Colon (tissue), 2 donors: ENCODE results near the gene ZNF850.
"Not testable (repeated sequence)": the region's sequence is repeated elsewhere in the genome, so short reads cannot be mapped to it uniquely, and the experiment has no call there.

ENCODE experiments used
- FAIRE-seq: peaks from 2 replicates; lab custom pipeline; 2012; peaks lifted over from hg19 to GRCh38; lab: Jason Lieb, UNC
- donor health status: control.
- donor health status: control.

Gene ZNF850

DNA sequence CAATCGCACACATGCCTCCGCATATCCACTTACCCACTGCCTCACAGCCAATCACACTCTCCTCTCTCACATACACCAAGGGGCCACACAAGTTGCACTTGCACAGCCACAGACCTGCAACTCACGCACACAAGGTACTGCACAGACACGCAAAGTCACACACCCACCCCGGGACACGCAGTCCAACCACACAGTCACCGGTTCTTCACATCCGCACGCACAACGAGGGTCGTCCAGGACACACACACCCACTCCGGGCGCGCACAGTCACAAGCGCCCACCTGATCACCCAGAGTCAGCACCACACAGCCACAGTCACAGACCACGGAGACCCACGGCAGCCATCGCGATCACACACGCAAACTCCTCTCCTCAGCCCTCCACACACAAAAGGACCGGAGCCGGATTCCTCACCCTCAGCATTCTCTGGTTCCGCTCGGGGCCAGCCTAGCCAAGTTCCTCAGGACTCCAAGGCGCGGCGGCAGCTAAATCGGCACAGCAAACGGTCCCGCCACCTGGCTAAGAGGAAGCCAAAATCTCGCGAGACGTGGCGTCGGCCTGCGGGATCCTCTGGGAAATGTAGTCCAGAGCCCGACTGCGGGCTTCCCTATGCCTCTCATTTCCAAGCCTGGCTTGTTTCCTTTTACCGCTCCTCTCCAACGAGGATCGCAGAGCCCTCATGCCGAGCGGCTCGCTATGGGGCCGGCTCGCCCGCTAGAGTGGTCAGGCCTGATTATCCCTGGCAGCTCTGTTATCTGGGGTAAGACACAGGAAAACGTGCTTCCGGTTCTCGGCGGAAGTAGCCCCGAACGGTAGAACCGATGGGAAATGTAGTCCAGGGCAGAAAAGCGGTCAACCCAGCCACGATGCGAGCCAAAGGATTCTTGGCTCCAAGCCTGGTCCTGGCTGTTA, at the start of gene ZNF850:
Gene ZNF850 (minus strand): TSS at position 497 of the 912 bp plus-strand sequence. CDS start 10,201 bp downstream, outside the sequence.
- no peak for FAIRE-seq

DNA sequence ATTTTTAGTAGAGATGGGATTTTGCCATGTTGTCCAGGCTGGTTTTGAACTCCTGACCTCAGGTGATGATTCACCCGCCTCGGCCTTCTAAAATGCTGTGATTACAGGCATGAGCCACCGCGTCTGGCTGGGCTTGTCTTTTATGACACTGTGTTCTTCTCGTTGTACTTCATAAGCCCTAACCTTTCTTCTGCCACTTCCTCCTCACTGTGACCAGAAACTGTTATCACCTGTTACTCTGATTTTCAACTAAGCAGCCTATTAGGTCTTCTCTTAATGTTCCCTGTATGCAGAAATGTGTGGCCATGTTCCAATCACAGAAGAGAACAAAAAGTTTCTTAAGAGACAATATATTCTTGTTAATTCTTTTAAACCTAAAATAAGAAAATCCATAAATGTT, 49.2 kb upstream of the ZNF850 start:
- no peak for FAIRE-seq

DNA sequence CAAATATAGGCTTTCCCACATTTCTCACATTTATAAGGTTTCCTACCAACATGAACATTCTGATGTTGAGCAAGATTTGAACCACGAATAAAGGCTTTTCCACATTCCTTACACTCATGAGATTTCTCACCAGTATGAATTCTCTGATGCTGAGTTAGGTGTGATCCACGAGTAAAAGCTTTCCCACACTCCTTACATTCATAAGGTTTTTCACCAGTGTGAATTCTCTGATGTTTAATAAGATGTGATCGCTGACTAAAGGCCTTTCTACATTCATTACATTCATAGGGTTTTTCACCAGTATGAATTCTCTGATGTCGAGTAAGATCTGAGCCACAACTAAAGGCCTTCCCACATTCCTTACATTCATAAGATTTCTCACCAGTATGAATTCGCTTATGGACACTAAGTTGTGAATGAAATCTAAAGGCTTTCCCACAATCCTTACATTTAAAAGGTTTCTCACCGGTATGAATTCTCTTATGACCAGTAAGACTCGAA, 46.6 kb upstream of the ZNF850 start:
- no peak for FAIRE-seq

DNA sequence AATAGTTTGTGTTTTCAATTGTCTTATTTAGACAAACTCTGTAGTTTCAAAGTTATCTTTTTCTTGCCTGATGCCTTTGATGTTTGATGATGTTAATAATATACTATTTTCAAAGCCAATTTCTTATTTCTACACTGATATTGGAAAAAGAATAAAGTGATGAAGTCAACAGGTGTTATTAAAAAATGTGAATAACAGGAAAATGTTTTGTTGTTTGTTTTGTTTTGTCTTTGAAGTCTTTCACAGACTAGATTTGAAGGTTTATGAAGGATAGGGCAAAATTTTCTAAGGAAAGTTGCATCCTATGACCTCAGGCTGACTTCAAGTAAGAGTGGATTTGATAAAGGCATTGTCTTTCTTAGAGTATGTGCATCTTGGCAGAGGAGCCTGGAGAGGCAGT, 34.4 kb upstream of the ZNF850 start:
- FAIRE-seq = peak; percentile 43

DNA sequence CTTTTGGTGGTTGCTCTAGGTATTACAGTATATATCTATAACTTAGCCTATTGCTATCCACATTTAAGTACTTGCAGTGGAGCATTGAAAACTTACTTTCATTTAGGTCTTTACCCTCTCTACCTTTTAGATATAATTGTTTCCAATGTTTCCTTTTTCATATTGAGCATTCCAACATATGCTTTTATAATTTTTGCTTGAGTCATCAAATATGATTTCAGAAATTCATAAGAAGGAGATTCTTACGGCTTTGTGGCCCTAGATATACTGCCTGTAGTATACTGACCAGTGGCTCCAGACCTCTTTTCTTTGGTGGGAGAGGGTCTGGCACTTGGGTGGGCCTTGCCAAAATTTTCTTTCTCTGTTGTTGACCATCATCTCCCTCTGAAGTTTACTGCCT, 32.8 kb upstream of the ZNF850 start:
- no peak for FAIRE-seq

DNA sequence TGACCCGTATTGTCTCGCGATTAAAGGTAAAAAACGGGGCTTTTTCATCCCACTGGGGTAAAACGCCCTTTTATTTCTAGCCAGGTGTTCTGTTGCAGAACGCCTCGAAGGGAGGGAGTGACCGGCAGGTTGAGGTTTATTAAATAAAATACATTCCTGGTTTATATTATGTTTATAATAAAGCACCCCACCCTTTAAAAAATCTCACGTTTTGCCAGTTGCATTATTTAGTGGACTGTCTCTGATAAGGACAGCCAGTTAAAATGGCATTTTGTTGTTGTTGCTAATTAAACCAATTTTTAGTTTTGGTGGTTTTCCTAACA, 25.1 kb upstream of the ZNF850 start:
- no peak for FAIRE-seq

DNA sequence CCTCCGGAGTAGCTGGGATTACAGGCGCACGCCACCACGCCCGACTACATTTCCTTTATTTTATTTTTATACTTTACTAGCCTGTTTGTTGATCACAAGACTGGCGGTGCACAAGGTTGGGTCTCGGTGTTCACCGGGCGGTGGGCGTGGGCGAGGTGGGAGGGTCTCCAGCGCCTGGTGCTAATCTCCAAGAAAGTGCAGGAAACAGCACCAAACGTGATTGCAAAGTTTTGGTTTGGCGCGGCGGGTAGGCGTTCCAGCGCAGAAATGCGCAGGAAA, 24.0 kb upstream of the ZNF850 start:
- no peak for FAIRE-seq

DNA sequence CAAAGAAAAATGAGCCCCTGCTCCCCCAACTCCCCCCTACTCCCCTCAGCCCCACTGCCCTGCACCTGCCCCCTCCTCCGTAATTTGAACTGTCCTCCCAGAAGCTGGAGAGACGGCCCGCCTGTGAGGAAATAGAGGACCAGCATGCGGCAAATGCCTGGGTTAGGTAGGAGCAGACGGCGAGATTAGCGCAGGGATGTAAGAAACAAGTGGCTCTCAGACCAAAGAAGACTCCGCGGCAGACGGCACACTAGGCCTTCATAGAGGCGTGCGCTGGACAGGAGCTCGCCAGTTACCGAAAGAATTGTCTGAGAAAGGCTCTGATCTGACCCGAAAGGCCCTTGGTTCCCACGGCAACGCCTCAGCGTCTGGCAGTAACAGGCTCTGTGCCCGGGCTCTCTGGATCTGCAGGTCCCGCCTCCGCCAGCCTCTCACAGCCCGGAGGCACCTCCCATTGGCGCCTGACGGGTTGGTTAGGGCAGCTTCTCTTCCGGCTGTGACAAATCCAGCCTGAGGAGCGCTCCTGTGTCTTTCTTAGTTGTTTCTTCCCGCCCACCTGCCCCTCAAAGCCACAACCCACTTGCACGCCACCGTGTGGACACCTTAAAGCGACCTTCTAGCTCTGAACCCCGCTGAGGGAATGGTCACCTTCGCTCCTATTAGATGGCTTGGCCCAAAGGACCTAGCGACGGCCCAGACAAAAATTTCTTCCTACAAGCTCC, 19.0 kb upstream of the ZNF850 start:
- FAIRE-seq = not testable (repeated sequence)

DNA sequence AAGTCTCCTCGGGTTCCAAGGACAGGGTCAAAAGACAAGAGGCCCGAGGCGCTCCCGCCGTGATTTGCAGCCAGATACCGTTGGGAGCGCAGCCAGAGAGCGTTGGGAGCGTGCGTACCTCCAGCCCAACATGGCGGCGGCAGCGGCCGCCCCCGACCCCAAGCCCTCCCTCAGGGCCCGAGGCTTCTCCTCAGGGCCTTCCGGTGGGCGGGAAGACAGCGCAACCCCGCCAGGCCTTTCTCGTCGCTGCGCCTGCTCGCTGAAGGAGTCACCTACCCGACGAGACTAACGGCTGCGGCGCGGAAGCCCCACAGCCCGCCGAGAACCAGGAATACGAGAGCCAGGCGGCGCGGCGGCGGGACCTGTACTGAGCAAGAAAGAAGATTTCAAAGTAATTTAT, 3.2 kb upstream of the ZNF850 start:
- no peak for FAIRE-seq

DNA sequence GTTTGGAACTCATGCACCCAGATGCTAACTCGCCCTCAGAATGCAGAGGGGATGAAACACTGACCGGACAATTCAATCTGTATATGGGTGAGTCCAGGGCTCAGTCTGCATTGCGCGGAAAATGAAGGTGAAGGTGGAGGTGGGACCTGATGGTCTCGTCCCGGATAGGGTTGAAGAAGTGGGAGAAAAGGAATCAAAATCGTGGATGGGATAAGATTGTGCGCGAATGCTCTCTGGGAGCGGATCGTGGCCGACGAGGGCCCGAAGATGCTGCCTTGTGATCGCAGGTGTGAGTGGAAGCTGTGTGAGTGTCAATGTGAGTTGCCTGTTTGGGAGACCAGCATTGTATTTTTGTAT, 594 bp upstream of the ZNF850 start:
- no peak for FAIRE-seq

DNA sequence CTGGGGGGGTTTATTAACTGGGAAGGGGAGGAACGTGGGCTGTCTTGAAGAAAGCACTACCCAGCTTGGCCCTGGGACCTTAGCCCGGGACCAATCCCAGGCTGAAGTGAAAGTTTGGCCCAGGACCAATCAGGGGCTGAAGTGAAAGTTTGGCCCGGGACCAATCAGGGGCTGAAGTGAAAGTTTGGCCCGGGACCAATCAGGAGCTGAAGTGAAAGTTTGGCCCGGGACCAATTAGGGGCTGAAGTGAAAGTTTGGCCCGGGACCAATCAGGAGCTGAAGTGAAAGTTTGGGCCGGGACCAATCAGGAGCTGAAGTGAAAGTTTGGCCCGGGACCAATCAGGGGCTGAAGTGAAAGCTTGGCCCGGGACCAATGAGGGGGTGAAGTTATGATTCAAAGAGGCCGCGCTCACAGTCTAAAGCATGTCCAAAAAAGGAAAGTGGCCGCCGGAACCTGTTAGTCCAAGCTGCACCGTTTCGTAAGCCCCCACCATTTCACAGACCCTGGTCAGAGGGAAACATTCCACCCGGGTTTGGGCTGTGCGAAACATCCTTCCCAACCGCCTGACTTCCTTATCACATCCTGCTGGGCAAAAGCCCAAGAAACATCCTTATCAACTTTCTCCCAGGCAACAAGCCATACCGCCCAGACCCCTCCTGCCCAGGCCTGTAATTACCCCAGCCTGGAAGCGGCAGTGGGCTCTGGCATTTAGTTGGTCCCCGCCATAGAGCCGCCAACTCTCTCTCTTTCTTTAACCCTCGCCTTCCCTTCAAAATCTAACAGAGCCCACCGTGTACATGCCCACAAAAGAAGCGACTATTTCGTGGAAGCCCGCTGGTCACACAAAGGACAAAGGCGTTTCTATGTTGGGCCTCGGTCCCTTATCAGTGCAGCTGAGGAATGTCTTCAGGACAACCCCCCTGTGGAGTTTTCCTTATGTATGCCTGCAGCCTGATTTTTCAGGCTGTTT, 1.1 kb downstream of the ZNF850 start:
- no peak for FAIRE-seq

DNA sequence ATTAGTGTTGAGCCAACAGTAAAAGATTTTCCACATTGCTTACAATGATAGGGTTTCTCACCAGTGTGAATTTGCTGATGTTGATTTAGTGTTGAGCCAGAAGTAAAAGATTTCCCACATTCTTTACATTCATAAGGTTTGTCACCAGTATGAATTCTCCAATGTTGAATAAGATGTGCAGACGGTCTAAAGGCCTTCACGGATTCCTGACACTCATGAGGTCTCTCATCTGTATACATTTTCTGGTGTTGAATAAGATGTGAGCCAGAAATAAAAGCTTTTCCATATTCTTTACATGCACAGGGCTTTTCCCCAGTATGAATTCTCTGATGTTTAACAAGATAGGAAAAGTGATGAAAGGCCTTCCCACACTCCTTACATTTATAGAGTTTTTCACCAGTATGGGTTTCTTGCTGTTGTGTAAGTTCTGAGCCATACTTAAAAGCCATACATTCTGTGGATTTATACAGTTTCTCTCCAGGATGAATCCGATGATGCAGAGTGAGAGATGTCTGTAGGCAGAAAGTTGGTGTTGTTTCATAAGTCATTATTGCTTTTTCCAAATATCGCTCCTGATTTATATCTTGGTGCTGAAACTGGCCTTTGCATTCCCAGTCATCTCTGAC, 22.4 kb downstream of the ZNF850 start:
- no peak for FAIRE-seq

DNA sequence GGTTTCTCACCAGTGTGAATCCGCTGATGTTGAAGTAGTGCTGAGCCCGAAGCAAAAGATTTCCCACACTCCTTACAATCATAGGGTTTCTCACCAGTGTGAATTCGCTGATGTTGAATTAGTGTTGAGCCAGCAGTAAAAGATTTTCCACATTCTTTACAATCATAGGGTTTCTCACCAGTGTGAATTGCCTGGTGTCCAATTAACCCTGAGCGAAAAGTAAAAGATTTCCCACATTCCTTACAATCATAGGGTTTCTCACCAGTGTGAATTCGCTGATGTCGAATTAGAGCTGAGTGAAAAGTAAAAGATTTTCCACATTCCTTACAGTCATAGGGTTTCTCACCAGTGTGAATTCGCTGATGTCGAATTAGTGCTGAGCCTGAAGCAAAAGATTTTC, 23.0 kb downstream of the ZNF850 start:
- FAIRE-seq = not testable (repeated sequence)

DNA sequence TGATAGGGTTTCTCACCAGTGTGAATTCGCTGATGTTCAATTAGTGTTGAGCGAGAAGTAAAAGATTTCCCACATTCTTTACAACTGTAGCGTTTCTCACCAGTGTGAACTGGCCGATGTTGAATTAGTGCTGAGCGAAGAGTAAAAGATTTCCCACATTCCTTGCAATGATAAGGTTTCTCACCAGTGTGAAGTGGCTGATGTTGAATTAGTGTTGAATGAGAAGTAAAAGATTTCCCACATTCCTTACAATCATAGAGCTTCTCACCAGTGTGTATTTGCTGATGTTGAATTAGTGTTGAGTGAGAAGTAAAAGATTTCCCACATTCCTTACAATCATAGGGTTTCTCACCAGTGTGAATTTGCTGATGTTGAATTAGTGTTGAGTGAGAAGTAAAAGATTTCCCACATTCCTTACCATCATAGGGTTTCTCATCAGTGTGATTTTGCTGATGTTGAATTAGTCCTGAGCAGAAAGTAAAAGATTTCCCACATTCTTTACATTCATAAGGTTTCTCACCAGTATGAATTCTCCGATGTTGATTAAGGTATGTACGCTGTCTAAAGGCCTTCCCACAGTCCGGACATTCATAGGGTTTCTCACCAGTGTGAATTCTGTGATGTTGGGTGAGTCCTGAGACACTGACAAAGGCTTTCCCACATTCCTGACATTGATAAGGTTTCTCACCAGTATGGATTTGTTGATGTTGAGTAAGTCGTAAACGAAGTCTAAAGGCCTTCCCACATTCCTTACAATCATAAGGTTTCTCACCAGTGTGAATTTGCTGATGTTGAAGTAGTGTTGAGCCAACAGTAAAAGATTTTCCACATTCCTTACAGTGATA, 24.0 kb downstream of the ZNF850 start:
- no peak for FAIRE-seq

DNA sequence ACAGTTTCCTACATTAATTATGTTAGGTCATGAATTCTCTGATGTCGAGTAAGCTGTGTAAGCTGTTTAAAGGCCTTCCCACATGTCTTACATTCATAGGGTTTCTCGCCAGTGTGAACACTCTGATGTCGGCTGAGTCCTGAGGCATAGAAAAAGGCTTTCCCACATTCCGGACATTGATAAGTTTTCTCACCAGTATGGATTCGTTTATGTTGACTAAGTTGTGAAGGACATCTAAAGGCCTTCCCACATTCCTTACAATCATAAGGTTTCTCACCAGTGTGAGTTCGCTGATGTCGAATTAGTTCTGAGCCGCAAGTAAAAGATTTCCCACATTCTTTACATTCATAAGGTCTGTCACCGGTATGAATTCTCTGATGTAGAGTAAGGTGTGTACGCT, 24.9 kb downstream of the ZNF850 start:
- FAIRE-seq = no peak

DNA sequence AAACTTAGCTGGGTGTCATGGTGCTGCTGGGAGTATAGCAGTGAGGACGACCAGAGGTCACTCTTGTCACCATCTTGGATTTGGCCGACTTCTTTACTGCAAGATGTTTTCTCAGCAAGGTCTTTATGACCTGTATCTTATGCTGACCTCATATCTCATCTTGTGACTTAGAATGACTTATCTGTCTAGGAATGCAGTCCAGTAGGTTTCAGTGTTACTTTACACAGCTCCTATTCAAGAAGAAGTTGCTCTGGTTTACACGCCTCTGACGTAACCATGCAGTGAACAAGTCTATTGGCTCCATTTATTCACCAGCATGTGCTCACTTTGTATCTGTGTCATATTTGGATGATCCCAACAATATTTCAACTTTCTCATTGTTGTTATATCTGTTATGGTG, 26.7 kb downstream of the ZNF850 start:
- FAIRE-seq = no peak

DNA sequence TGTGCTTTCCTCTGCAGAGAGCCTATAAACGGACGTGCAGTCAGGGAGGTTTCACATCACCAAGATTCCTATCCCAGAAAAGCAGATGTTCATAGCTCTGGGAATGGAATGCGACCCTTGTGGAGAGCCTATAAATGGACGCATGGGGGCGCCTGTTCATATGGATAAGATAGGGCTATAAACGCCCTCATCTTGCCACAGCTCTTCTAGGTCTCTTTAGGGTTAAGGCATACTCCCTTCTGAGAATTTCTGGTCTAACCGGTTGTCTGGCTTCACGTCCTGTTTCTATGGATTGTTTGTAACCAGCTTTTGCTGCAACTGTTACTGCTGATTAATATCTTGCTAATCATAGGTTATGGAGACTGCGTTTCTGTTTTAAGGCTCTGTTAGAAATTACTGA, 36.4 kb downstream of the ZNF850 start:
- not testable (repeated sequence) for FAIRE-seq

DNA sequence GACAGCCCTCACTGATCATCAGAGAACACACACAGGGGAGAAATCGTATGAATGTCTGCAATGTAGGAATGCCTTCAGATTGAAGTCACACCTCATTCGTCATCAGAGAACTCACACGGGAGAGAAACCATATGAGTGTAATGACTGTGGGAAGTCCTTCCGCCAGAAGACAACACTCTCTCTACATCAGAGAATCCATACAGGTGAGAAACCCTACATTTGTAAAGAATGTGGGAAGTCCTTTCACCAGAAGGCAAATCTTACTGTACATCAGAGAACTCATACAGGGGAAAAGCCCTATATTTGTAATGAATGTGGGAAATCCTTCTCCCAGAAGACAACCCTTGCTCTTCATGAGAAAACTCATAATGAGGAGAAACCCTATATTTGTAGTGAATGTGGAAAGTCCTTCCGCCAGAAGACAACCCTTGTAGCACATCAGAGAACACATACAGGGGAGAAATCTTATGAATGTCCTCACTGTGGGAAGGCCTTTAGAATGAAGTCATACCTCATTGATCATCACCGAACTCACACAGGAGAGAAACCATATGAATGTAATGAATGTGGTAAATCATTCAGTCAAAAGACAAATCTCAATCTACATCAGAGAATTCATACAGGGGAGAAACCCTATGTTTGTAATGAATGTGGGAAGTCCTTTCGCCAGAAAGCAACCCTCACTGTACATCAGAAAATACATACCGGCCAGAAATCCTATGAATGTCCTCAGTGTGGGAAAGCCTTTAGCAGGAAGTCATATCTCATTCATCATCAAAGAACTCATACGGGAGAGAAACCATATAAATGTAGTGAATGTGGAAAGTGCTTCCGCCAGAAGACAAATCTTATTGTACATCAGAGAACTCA, 52.7 kb downstream of the ZNF850 start:
- FAIRE-seq = no peak

DNA sequence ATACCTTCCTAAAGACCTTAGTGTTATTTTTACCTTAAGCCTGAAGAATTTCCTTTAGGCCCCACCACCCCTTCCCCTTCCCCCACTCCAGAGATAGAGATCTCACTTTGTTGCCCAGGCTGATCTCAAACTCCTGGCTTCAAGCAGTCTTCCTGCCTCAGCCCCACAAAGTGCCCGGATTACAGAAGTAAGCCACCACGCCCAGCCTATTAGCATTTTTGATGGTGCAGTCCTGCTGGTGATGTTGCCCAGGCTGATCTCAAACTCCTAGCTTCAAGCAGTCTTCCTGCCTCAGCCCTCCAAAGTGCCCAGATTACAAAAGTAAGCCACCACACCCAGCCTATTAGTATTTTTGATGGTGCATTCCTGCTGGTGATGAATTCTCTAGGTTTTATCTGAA, 63.2 kb downstream of the ZNF850 start:
- FAIRE-seq = no peak

DNA sequence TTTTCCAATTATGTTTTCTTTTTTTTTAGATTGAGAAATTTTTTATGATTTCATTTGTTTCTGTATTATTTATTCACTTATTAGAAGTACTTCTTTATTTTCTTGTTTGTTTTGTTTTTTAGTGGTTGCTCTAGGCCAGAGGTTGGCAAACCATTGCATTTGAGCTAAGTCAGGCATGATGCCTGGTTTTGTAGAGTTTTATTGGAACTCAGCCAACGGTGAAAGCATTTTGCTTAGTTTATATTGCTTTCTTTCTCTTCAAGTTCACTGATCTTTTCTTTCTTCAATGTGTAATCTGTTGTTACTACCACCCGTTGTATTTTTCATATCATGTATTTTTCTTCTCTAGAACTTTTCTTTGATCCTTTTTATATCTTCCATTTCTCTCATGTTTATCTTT, 65.5 kb downstream of the ZNF850 start:
- FAIRE-seq = no peak
